Measurements from ENCODE around the gene RNF222. TPM values are rescaled to one million over a fixed set of nuclear protein-coding genes. Genes with fewer than 3 reads are reported as not detected.

The RNF222 gene
- total RNA-seq, 2 experiments from 2014 or later, result not detected

- CTCF ChIA-PET, result interaction anchor here (1.1 kb wide), 1 partner anchor 628 kb away, joined by 3 read pairs; no protein-coding TSS in a partner anchor
- ATAC-seq (no peak), DNase-seq (no peak)
- Mint-ChIP-seq H3K9me3 (ENCODE audit: low read depth) (no peaks in the 10 kb centered on the region), H3K4me3 (no peak overlapping the region), H3K4me1 (peaks cover 4% of the 10 kb centered on the region), H3K27ac (no peak overlapping the region), H3K27me3 (no peaks in the 10 kb centered on the region), H3K36me3 (ENCODE audit: low read depth) (peaks cover 9% of the 10 kb centered on the region)
- intact Hi-C loops (cut with DNase I, micrococcal nuclease), result loop anchor here in 1 of 2 experiments (10.0 kb wide), 1 partner anchor 75 kb away; the partner anchor contains the start of gene SLC25A35
- POLR2A ChIA-PET, result interaction anchor here (0.5 to 0.6 kb wide), 2 partner anchors 12 to 102 kb away, joined by 3 to 15 read pairs; no protein-coding TSS in a partner anchor
Measured at GRCh38 chr17:8369944-8370343, 27.7 kb downstream of the RNF222 start.

DNA sequence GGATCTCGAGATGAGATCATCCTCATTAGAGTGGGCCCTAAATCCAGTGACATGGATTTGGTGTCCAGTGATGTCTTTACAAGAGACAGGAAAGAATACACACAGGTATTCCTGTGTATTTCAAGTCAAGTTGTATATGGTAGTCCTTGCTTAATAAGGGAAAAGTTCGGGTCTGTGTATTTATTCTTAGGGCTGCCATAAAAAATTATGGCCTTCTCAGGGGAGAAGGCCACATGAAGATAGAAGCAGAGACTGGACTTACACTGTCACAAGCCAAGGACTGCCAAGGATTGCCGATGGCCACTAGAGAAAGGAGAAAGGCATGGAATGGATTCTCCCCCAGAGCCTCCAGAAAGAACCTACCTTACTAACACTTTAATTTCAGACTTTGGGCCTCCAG, 29.4 kb downstream of the RNF222 start:
- ChIA-PET CTCF (no interaction called here), POLR2A (no interaction called here)
- no peak overlapping the region for H3K4me3 Mint-ChIP-seq
- H3K4me1 Mint-ChIP-seq, result peaks cover 2% of the 10 kb centered on the region
- DNase-seq (no peak), ATAC-seq (no peak)
- intact Hi-C loops (cut with DNase I, micrococcal nuclease), result no loop called here
- no peak overlapping the region for H3K27ac Mint-ChIP-seq
- H3K36me3 Mint-ChIP-seq (ENCODE audit: low read depth), result peaks cover 9% of the 10 kb centered on the region
- H3K9me3 Mint-ChIP-seq (ENCODE audit: low read depth), result no peaks in the 10 kb centered on the region
- H3K27me3 Mint-ChIP-seq, result no peaks in the 10 kb centered on the region

- Mint-ChIP-seq H3K4me3 (no peak overlapping the region), H3K36me3 (ENCODE audit: low read depth) (peaks cover 9% of the 10 kb centered on the region), H3K27ac (no peak overlapping the region), H3K27me3 (no peaks in the 10 kb centered on the region), H3K9me3 (ENCODE audit: low read depth) (no peaks in the 10 kb centered on the region), H3K4me1 (peaks cover 2% of the 10 kb centered on the region)
- ATAC-seq (no peak), DNase-seq (no peak)
- POLR2A ChIA-PET, result no interaction called here
- CTCF ChIA-PET, result no interaction called here
- intact Hi-C loops (cut with DNase I, micrococcal nuclease), result no loop called here
Measured at GRCh38 chr17:8366231-8366630, 31.4 kb downstream of the RNF222 start.

DNA sequence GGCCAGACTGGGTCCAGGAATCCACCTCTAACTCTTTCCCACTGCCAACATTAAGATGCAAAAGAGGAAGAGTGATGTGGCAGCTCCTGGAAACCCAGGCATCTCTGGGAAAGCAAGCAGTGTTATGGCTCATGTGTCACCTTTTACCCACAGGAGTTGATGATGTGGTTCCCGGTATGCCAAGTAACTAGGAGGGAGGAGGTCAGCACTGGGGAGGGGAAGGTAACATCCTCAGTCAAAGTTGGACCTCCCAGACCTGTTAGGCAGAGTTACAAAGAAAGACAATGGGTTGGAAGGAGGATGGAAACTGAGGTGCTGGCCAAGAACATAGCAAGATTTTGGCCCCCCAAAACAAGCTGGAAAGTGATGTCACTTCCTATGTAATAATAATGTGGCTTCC, 32.5 kb downstream of the RNF222 start:
- CTCF ChIA-PET, result no interaction called here
- no peaks in the 10 kb centered on the region for H3K27me3 Mint-ChIP-seq
- no peak for ATAC-seq
- peaks cover 4% of the 10 kb centered on the region for H3K4me1 Mint-ChIP-seq
- no peak for DNase-seq
- POLR2A ChIA-PET, result no interaction called here
- intact Hi-C loops (cut with DNase I, micrococcal nuclease), result no loop called here
- H3K27ac Mint-ChIP-seq, result no peak overlapping the region
- no peak overlapping the region for H3K4me3 Mint-ChIP-seq
- peaks cover 8% of the 10 kb centered on the region for H3K36me3 Mint-ChIP-seq (ENCODE audit: low read depth)
- no peaks in the 10 kb centered on the region for H3K9me3 Mint-ChIP-seq (ENCODE audit: low read depth)

DNA sequence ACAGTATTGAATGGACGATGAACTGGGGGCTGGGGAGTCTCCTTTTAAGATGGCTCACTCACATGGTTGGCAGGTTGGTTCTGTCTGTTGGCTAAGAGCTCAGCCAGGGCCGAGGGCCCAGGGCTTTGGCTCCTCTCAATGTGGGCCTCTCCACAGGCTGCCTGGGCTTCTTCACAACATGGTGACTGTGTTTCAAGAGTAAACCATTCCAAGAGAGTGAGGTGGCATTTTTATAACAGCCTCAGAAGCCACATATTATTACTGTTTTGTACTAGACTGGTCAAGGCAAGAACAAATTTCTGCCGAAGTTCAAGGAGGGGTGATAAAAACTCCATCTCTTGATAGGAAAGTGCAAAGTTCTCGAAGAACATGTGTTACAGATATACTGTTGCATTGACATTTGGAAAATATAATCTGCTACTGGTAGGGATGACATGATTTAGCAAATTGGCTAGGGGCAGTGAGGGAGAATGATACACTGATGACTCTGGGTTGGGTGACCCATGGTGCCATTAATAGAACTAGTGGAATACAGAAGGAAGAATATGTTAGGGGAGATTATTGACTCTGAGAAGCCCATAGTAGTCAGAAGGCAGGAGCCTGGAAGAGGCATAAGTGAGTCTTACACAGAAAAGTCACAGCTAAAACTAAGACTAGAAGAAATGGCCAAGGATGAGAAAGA, 34.8 kb downstream of the RNF222 start:
- ChIA-PET POLR2A (no interaction called here), CTCF (no interaction called here)
- no peak overlapping the region for H3K27ac Mint-ChIP-seq
- no peak overlapping the region for H3K4me3 Mint-ChIP-seq
- ATAC-seq, result no peak
- H3K27me3 Mint-ChIP-seq, result no peaks in the 10 kb centered on the region
- DNase-seq, result no peak
- no peaks in the 10 kb centered on the region for H3K36me3 Mint-ChIP-seq (ENCODE audit: low read depth)
- peaks cover 10% of the 10 kb centered on the region for H3K4me1 Mint-ChIP-seq
- H3K9me3 Mint-ChIP-seq (ENCODE audit: low read depth), result no peaks in the 10 kb centered on the region
- intact Hi-C loops (cut with DNase I, micrococcal nuclease), result no loop called here

DNA sequence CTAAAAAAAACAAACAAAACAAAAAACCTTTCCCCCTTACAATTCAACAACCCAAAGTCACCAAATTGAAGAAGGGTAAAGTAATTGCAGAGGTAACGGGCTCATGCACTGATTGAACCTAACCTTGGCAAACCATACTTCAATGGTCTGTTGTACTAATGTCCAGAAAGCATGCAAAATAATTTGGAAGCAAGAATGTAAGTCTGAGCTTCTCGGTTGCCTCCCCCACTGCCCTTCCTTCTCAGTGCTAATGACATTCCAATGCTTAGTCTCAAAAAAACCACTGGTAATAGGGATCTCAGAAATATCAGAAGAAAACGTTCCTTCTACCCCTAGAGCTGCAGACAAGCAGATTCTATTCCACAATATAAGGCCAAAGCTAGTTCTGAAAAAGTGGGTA, 36.9 kb downstream of the RNF222 start:
- ChIA-PET CTCF (interaction anchor here (1.0 to 1.6 kb wide), 2 partner anchors 16 to 23 kb away, joined by 4 to 6 read pairs; partner anchors contain the start of gene KRABD2), POLR2A (interaction anchor here (0.6 to 1.1 kb wide), 3 partner anchors 12 to 806 kb away, joined by 3 read pairs; no protein-coding TSS in a partner anchor)
- H3K27me3 Mint-ChIP-seq, result no peaks in the 10 kb centered on the region
- H3K27ac Mint-ChIP-seq, result no peak overlapping the region
- H3K4me1 Mint-ChIP-seq, result peaks cover 10% of the 10 kb centered on the region
- H3K9me3 Mint-ChIP-seq (ENCODE audit: low read depth), result no peaks in the 10 kb centered on the region
- H3K4me3 Mint-ChIP-seq, result no peak overlapping the region
- intact Hi-C loops (cut with DNase I, micrococcal nuclease), result no loop called here
- H3K36me3 Mint-ChIP-seq (ENCODE audit: low read depth), result no peaks in the 10 kb centered on the region
- DNase-seq, result no peak
- no peak for ATAC-seq

GRCh38 chr17:8360260-8360659, 37.4 kb downstream of the RNF222 start:
- intact Hi-C loops (cut with DNase I, micrococcal nuclease), result no loop called here
- H3K27ac Mint-ChIP-seq, result no peak overlapping the region
- H3K9me3 Mint-ChIP-seq (ENCODE audit: low read depth), result no peaks in the 10 kb centered on the region
- H3K4me3 Mint-ChIP-seq, result no peak overlapping the region
- no peak for ATAC-seq
- POLR2A ChIA-PET, result interaction anchor here (0.6 to 1.1 kb wide), 3 partner anchors 29 to 807 kb away, joined by 3 read pairs; no protein-coding TSS in a partner anchor
- DNase-seq, result no peak
- no peaks in the 10 kb centered on the region for H3K27me3 Mint-ChIP-seq
- H3K36me3 Mint-ChIP-seq (ENCODE audit: low read depth), result no peaks in the 10 kb centered on the region
- CTCF ChIA-PET, result interaction anchor here (0.5 to 1.6 kb wide), 4 partner anchors 16 to 143 kb away, joined by 3 to 6 read pairs (median 4); partner anchors contain the start of gene KRABD2
- peaks cover 10% of the 10 kb centered on the region for H3K4me1 Mint-ChIP-seq

DNA sequence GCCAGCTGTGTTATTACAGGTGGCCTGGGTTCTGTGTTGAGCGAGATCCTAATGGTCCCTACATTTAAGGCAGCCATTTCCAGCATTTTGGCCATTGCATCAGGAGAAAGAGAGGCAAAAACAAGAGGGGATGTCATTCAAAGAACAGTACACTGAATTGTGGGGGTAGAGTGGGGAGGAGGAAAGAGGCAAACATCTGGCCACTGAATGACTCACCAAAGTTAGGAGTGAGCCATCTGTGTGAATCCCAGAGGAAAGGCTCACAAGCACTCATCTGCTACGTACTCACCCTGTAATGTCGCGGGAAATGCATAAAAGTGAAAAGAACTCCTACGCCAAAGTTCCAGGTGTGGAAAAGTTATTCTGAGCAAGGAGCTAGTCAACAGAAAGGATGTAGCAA, 37.9 kb downstream of the RNF222 start:
- ATAC-seq (no peak), DNase-seq (no peak)
- Mint-ChIP-seq H3K4me3 (no peak overlapping the region), H3K36me3 (ENCODE audit: low read depth) (no peaks in the 10 kb centered on the region), H3K9me3 (ENCODE audit: low read depth) (no peaks in the 10 kb centered on the region), H3K4me1 (peaks cover 10% of the 10 kb centered on the region), H3K27ac (no peak overlapping the region), H3K27me3 (no peaks in the 10 kb centered on the region)
- ChIA-PET CTCF (interaction anchor here (0.5 to 1.6 kb wide), 4 partner anchors 22 to 498 kb away, joined by 3 to 6 read pairs (median 4); no protein-coding TSS in a partner anchor), POLR2A (interaction anchor here (0.6 kb wide), 1 partner anchor 28 kb away, joined by 3 read pairs; no protein-coding TSS in a partner anchor)
- intact Hi-C loops (cut with DNase I, micrococcal nuclease), result no loop called here

DNA sequence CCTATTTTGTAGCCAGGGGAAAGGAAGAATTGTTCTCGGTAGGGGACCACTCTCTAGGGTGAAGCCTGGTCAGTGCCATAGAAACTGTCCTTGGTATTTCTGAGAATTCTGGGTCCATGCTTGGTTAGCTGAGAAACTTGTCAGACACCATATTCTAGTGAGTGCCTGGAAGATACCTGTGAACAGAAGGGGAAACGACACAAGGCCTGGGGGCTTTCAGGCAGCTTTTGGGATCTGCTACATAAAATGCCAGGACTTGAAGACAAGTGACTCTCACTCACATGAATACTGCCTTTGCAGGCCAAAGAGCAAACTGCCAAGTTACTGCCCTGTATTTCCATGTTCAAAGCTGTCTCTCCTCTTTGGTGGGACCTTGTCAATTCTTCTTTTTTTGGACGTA, 39.7 kb downstream of the RNF222 start:
- CTCF ChIA-PET, result no interaction called here
- no peak overlapping the region for H3K4me3 Mint-ChIP-seq
- ATAC-seq, result no peak
- intact Hi-C loops (cut with DNase I, micrococcal nuclease), result no loop called here
- H3K27ac Mint-ChIP-seq, result no peak overlapping the region
- DNase-seq, result no peak
- POLR2A ChIA-PET, result no interaction called here
- H3K36me3 Mint-ChIP-seq (ENCODE audit: low read depth), result no peaks in the 10 kb centered on the region
- no peaks in the 10 kb centered on the region for H3K27me3 Mint-ChIP-seq
- H3K9me3 Mint-ChIP-seq (ENCODE audit: low read depth), result no peaks in the 10 kb centered on the region
- H3K4me1 Mint-ChIP-seq, result peaks cover 10% of the 10 kb centered on the region

DNA sequence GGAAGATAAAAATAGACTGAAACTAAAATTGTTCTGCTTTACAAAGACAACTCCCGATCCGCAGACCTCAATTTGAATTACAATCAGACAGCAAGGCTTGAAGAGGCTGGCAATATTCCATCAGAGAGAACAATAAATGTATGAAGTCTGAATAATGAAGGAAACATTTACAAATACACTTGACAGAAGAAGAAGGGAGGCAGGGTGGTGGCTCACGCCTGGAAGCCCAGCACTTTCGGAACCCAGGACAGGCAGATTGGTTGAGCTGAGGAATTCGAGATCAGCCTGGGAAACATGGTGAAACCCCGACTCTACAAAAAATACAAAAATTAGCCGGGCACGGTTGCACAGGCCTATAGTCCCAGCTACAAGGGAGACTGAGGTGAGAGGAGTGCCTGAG, 43.4 kb downstream of the RNF222 start:
- no peaks in the 10 kb centered on the region for H3K36me3 Mint-ChIP-seq (ENCODE audit: low read depth)
- DNase-seq (no peak), ATAC-seq (no peak)
- H3K4me1 Mint-ChIP-seq, result no peaks in the 10 kb centered on the region
- intact Hi-C loops (cut with DNase I, micrococcal nuclease), result no loop called here
- CTCF ChIA-PET, result interaction anchor here (0.6 kb wide), 1 partner anchor 17 kb away, joined by 4 read pairs; no protein-coding TSS in a partner anchor
- H3K9me3 Mint-ChIP-seq (ENCODE audit: low read depth), result no peaks in the 10 kb centered on the region
- no peak overlapping the region for H3K27ac Mint-ChIP-seq
- H3K4me3 Mint-ChIP-seq, result no peak overlapping the region
- peaks cover 3% of the 10 kb centered on the region for H3K27me3 Mint-ChIP-seq
- POLR2A ChIA-PET, result no interaction called here

DNA sequence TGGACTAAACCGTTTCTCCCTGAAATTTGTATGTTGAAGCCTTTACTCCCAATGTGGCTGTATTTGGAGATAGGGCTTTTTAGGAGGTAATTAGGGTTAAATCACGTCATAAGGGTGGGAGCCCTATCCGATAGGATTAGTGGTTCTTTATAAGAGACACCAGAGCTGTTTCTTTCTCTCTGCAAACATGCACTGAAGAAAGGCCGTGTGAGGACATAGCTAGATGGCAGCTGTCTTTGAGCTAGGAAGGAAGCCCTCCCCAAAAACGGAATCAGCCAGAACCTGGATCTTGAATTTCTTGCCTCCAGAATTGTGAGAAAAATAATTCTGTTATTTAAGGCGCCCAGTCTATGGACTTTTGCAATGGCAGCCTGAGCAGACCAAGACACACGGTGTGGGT, 43.9 kb downstream of the RNF222 start:
- Mint-ChIP-seq H3K4me3 (no peak overlapping the region), H3K27ac (no peak overlapping the region), H3K27me3 (peaks cover 3% of the 10 kb centered on the region), H3K9me3 (ENCODE audit: low read depth) (no peaks in the 10 kb centered on the region), H3K4me1 (no peaks in the 10 kb centered on the region), H3K36me3 (ENCODE audit: low read depth) (no peaks in the 10 kb centered on the region)
- intact Hi-C loops (cut with DNase I, micrococcal nuclease), result no loop called here
- ChIA-PET CTCF (interaction anchor here (0.6 to 0.7 kb wide), 2 partner anchors 17 to 91 kb away, joined by 3 to 4 read pairs; no protein-coding TSS in a partner anchor), POLR2A (no interaction called here)
- no peak for ATAC-seq
- DNase-seq, result no peak

DNA sequence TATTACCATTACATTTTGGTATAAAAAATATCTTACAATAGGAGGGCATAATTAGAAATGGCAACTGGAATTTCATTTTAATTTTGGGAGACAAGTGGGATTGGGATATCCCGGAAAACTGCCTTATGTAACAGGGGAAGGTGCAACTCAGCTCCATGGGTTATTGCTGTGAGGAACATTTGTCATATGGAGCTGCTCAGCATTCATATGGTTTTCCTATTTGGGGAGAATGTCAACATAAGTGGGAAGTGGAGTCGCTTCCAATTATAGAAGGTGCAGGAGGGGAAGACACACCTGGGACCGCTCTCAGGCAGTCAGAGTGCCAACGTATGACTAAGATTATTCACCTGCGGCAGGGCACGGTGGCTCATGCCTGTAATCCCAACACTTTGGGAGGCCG, 47.3 kb downstream of the RNF222 start:
- ChIA-PET CTCF (no interaction called here), POLR2A (no interaction called here)
- H3K4me1 Mint-ChIP-seq, result no peaks in the 10 kb centered on the region
- DNase-seq, result no peak
- intact Hi-C loops (cut with DNase I, micrococcal nuclease), result no loop called here
- no peak overlapping the region for H3K27ac Mint-ChIP-seq
- no peaks in the 10 kb centered on the region for H3K36me3 Mint-ChIP-seq (ENCODE audit: low read depth)
- ATAC-seq, result no peak
- peaks cover 19% of the 10 kb centered on the region for H3K27me3 Mint-ChIP-seq
- no peak overlapping the region for H3K4me3 Mint-ChIP-seq
- no peaks in the 10 kb centered on the region for H3K9me3 Mint-ChIP-seq (ENCODE audit: low read depth)
